IMR-90 (cell line): ENCODE data around the gene HAAO. TPM values are rescaled to one million over a fixed set of nuclear protein-coding genes. Genes with fewer than 3 reads are reported as not detected.

Experiments
- ATAC-seq: fragments of 200-7000 bp; cut with Tn5 transposase; 2 replicates; pipeline ENCODE4 v1.9.1; 2020; ENCODE audit warnings: low read depth, mild to moderate bottlenecking, moderate library complexity
- BruUV-seq: library from RNA; stranded (reverse); fragments of 400-500 nt; replicated peaks from 2 replicates; lab custom pipeline; 2021; lab: Mats Ljungman, UMichigan
- CTCF ChIA-PET: fragments of 300-600 bp; formaldehyde crosslinking; extraction: SDS; loops from one replicate; lab custom pipeline; 2021; ENCODE audit warnings: antibody characterized with exemption; lab: Yijun Ruan, JAX
- POLR2A ChIA-PET: fragments of 300-600 bp; sonication (Branson Sonifier 250); formaldehyde crosslinking; loops from one replicate; lab custom pipeline; 2022; ENCODE audit warnings: antibody characterized with exemption; ENCODE audit not compliant: unreplicated experiment; lab: Charles Lee
- DNase-seq: peaks from one replicate; pipeline ENCODE4 v3.0.0; 2013
- H2AFZ ChIP-seq: replicated peaks from 2 replicates; pipeline ENCODE3; 2013; ENCODE audit warnings: low read length, mild to moderate bottlenecking; ENCODE audit not compliant: poor library complexity
- H2AK5ac ChIP-seq: 2 replicates; pipeline ENCODE4 v1.6.1; 2013; ENCODE audit warnings: low read depth, low read length, inconsistent platforms
- H2AK9ac ChIP-seq: replicated peaks from 2 replicates; pipeline ENCODE3; 2013; ENCODE audit warnings: mild to moderate bottlenecking, low read depth, low read length, moderate library complexity; ENCODE audit not compliant: poor library complexity
- H2BK120ac ChIP-seq: 2 replicates; pipeline ENCODE4 v1.6.1; 2013; ENCODE audit warnings: low read depth, low read length, inconsistent platforms
- H2BK15ac ChIP-seq: 3 replicates; pipeline ENCODE4 v1.6.1; 2013; ENCODE audit warnings: low read depth, low read length, inconsistent platforms
- H2BK20ac ChIP-seq: 2 replicates; pipeline ENCODE4 v1.6.1; 2013; ENCODE audit warnings: low read depth, mild to moderate bottlenecking, inconsistent platforms, low read length, moderate library complexity
- H2BK5ac ChIP-seq: 2 replicates; pipeline ENCODE4 v1.6.1; 2013; ENCODE audit warnings: mild to moderate bottlenecking, low read depth, low read length, inconsistent platforms; ENCODE audit not compliant: poor library complexity, severe bottlenecking
- H3K14ac ChIP-seq: replicated peaks from 2 replicates; pipeline ENCODE4 v1.6.1; 2013; ENCODE audit warnings: low read depth, low read length, inconsistent platforms
- H3K18ac ChIP-seq: 2 replicates; pipeline ENCODE4 v1.6.1; 2013; ENCODE audit warnings: low read depth, low read length, control low read depth
- H3K23ac ChIP-seq: 2 replicates; pipeline ENCODE4 v1.6.1; 2013; ENCODE audit warnings: low read depth, low read length, inconsistent platforms
- H3K27ac ChIP-seq: 2 replicates; pipeline ENCODE4 v1.5.1; 2013; ENCODE audit warnings: mild to moderate bottlenecking, control low read depth, low read length; ENCODE audit not compliant: insufficient read depth
- H3K27me3 ChIP-seq: 2 replicates; pipeline ENCODE4 v1.6.1; 2013; ENCODE audit warnings: low read length; ENCODE audit not compliant: control insufficient read depth, insufficient read depth
- H3K36me3 ChIP-seq: 2 replicates; pipeline ENCODE4 v1.6.1; 2013; ENCODE audit warnings: low read length, mixed read lengths; ENCODE audit not compliant: control insufficient read depth, insufficient read depth
- H3K4ac ChIP-seq: 2 replicates; pipeline ENCODE4 v1.6.1; 2013; ENCODE audit warnings: low read depth, low read length, inconsistent platforms
- H3K4me1 ChIP-seq: 2 replicates; pipeline ENCODE4 v1.6.1; 2013; ENCODE audit warnings: low read length, mixed read lengths; ENCODE audit not compliant: control insufficient read depth, insufficient read depth
- H3K4me2 ChIP-seq: 2 replicates; pipeline ENCODE4 v1.6.1; 2013; ENCODE audit warnings: low read depth, mild to moderate bottlenecking, control low read depth, low read length, moderate library complexity
- H3K4me3 ChIP-seq: 2 replicates; pipeline ENCODE4 v1.5.1; 2013; ENCODE audit warnings: low read depth, mild to moderate bottlenecking, control low read depth, low read length, moderate library complexity; ENCODE audit not compliant: insufficient read depth
- H3K56ac ChIP-seq: 2 replicates; pipeline ENCODE4 v1.6.1; 2013; ENCODE audit warnings: low read length, inconsistent platforms; ENCODE audit not compliant: insufficient read depth; ENCODE audit errors: extremely low read depth
- H3K79me1 ChIP-seq, 2 experiments: 2 replicates each; pipeline ENCODE4 v1.6.1; 2013; ENCODE audit warnings: low read length in 2 of 2, inconsistent platforms in 1 of 2, low read depth in 1 of 2
- H3K9ac ChIP-seq: 2 replicates; pipeline ENCODE4 v1.6.1; 2013; ENCODE audit warnings: low read depth, low read length, control low read depth
- H3K9me1 ChIP-seq: 2 replicates; pipeline ENCODE4 v1.6.1; 2013; ENCODE audit warnings: low read length, inconsistent platforms; ENCODE audit not compliant: insufficient read depth
- H3K9me3 ChIP-seq: 2 replicates; pipeline ENCODE4 v1.6.1; 2013; ENCODE audit warnings: low read length; ENCODE audit not compliant: control insufficient read depth, insufficient read depth
- H4K20me1 ChIP-seq: 2 replicates; pipeline ENCODE4 v1.6.1; 2013; ENCODE audit warnings: low read length, inconsistent platforms; ENCODE audit not compliant: insufficient read depth
- H4K5ac ChIP-seq: 2 replicates; pipeline ENCODE4 v1.6.1; 2013; ENCODE audit warnings: mild to moderate bottlenecking, low read depth, low read length, control low read depth
- H4K8ac ChIP-seq, 2 experiments: 2 replicates each; pipeline ENCODE4 v1.6.1; 2013; ENCODE audit warnings: low read depth in 2 of 2, low read length in 2 of 2, control low read depth in 1 of 2, inconsistent platforms in 1 of 2
- H4K91ac ChIP-seq: 2 replicates; pipeline ENCODE4 v1.6.1; 2013; ENCODE audit warnings: low read depth, low read length, inconsistent platforms; ENCODE audit not compliant: insufficient read depth
- NFE2L2 ChIP-seq: fragments of 150-350 bp; IDR thresholded peaks from 2 replicates; pipeline ENCODE4 v1.6.1; 2016; ENCODE audit warnings: low read depth, mild to moderate bottlenecking, low read length
- POLR2A ChIP-seq: IDR thresholded peaks from 2 replicates; pipeline ENCODE4 v1.6.1; 2012; ENCODE audit warnings: mild to moderate bottlenecking, low read depth, low read length
- RAD21 ChIP-seq: IDR thresholded peaks from 2 replicates; pipeline ENCODE4 v1.6.1; 2012; ENCODE audit warnings: low read length, improper control_type of control experiment
- RCOR1 ChIP-seq: IDR thresholded peaks from 2 replicates; pipeline ENCODE4 v1.6.1; 2012; ENCODE audit warnings: mild to moderate bottlenecking, low read length, improper control_type of control experiment; ENCODE audit not compliant: insufficient replicate concordance
- SMC3 ChIP-seq: fragments of 150-350 bp; IDR thresholded peaks from 2 replicates; pipeline ENCODE4 v1.6.1; 2016; ENCODE audit warnings: low read depth, mild to moderate bottlenecking, antibody characterized with exemption, low read length, moderate library complexity
- USF2 ChIP-seq: fragments of 150-350 bp; IDR thresholded peaks from 2 replicates; pipeline ENCODE4 v1.6.1; 2017; ENCODE audit warnings: mild to moderate bottlenecking, antibody characterized with exemption, low read length, low read depth
- WGBS, 2 experiments: methylation state at CpG; one replicate each; pipeline versions ENCODE4 v1.1.5 to v1.1.7; 2013; ENCODE audit warnings: missing lambda C conversion rate in 2 of 2; ENCODE audit not compliant: insufficient read length in 1 of 2; ENCODE audit errors: extremely low coverage in 2 of 2; 5-methylcytosine and 5-hydroxymethylcytosine counted together
- dilution Hi-C: fragments of 300-500 bp; cut with HindIII; formaldehyde crosslinking; loops from one replicate; pipeline ENCODE4 v1.14.3; 2018; ENCODE audit warnings: low sequenced_read_pairs; ENCODE audit not compliant: unreplicated experiment
- in situ Hi-C: fragments of 300-500 bp; cut with MboI; formaldehyde crosslinking; loops from 3 replicates; pipeline ENCODE4 v1.14.3; 2019; ENCODE audit warnings: low sequenced_read_pairs, inconsistent platforms, mixed read lengths
- intact Hi-C: fragments of 100-400 bp; cut with micrococcal nuclease; formaldehyde crosslinking; loops from 2 replicates; pipeline ENCODE4 v1.10.0; 2022
- polyA plus RNA-seq, 3 experiments: library from polyadenylated mRNA; depleted of rRNA; stranded (reverse); fragments of >200 nt; gene quantifications; 2 replicates each; pipeline ENCODE4 v1.2.3, GENCODE V29; 2012; ENCODE audit warnings: low replicate concordance in 1 of 3
- total RNA-seq: library from RNA; depleted of rRNA; stranded (reverse); fragments of >200 nt; gene quantifications from 2 replicates; pipeline ENCODE4 v1.2.3, GENCODE V29; 2012

HAAO gene
- total and polyA plus RNA-seq, 2 of the 4 experiments (the other 2 are of a cell fraction): 0.05 to 0.18 TPM

- Histone ChIP-seq H3K4me1 (no peaks in the 10 kb centered on the region), H3K9ac (no peak overlapping the region), H3K36me3 (no peaks in the 10 kb centered on the region; the same call in 1 of the 2 replicates), H3K79me1 (no peaks in the 10 kb centered on the region), H3K18ac (no peak overlapping the region), H3K14ac (no peak overlapping the region), H2BK20ac (no peak overlapping the region), H2AFZ (no peak overlapping the region), H2BK120ac (no peak overlapping the region), H4K20me1 (no peaks in the 10 kb centered on the region), H3K27me3 (no peaks in the 10 kb centered on the region), H3K9me1 (no peaks in the 10 kb centered on the region), H2BK15ac (no peak overlapping the region), H4K5ac (no peak overlapping the region), H2BK5ac (no peak overlapping the region), H3K27ac (no peak overlapping the region), H2AK9ac (no peak overlapping the region), H4K8ac (no peak overlapping the region), H3K4me3 (no peak overlapping the region), H3K4me2 (no peak overlapping the region), H3K9me3 (no peaks in the 10 kb centered on the region), H2AK5ac (no peak overlapping the region), H4K91ac (no peak overlapping the region), H3K23ac (no peak overlapping the region), H3K4ac (no peak overlapping the region), H3K56ac (no peak overlapping the region)
- ATAC-seq (no peak), DNase-seq (no peak)
- ChIA-PET CTCF (interaction anchor here (0.8 kb wide), 2 partner anchors 16 to 29 kb away, joined by 3 read pairs; no protein-coding TSS in a partner anchor), POLR2A (no interaction called here)
- TF ChIP-seq SMC3: no peak
- no peak for TF ChIP-seq RCOR1
- no peak for TF ChIP-seq USF2
- TF ChIP-seq POLR2A: no peak
- no peak for TF ChIP-seq RAD21
- TF ChIP-seq NFE2L2: no peak
- intact Hi-C loops: no loop called here
- dilution Hi-C loops: no loop called here
- in situ Hi-C loops: no loop called here
- no CpG with 5 or more reads among the region's 3 CpGs for WGBS, 2 experiments
- BruUV-seq: no TSS peak
Measured at GRCh38 chr2:42744545-42745082, 47.8 kb downstream of the HAAO start.
